Measurements from ENCODE around the gene CMSS1.
A peak's percentile ranks its signal among the peaks of the same experiment; 100 is the strongest.

CMSS1 gene

DNA sequence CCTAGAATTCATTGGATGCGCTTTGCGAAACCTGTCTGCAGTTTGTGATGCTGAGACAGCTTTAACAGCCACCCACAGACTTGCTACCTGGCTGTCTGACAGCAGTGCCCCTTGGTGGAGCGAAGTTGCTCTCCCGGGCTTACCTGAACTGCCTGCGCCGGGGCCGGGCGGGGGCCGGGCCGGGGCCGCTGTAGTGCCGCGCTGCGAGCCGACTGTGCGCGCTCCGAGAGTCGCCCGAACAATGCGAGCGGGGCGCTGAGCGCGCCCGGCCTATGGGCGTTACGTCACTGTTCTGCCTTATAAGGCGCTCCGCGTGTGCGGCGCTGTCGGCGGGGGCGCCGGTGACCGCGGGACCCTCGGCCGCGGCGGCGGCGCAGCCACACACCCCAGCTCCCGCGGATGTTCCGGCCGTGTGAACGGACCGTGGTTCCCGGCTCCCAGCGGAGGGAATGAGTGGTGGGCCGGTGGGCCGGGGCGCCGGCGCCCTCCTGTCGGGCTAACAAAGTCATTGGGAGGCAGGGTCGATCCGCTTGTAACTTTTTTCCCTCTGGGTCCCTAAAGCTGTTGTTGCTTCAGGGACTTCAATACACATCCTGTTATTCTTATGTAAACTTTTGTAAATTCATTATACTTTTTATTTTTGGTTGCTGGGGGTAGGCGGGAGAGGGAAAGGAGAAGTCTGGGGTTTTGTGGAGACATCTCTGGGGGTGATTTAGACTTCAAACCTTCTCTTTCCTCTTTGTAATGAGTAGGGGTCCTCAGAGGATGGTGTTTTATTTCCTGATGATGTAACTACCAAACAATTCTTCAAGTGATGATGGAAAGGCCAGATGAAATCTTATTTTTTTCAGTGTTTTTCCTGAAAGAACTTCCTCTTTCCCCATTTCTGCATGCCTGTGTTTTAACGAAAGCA is 58.5 kb downstream of the CMSS1 start:
- DNase-seq: peak; percentile 80

- no peak for DNase-seq
Observed at GRCh38 chr3:99877031-99877579, 59.4 kb downstream of the CMSS1 start.

- DNase-seq: no peak
Observed at GRCh38 chr3:99878005-99878404, 60.3 kb downstream of the CMSS1 start.

DNA sequence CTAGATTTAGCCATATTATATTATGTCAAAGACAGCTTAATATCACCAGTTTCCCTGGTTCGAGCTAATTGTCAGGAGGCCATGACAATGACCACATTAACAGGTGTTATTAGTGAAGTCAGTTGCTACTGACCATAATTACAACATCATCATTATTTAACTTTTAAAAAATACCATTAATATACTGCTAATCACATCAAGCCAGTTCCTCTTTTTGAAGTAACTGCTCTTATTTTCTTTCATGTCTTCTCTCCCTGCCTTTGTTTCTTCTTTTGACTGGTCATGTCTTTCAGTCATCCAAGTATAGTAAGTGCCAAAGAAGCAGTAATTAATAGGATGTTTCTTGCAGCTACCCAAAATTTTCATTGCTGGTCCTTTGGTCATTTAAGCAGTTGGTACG is 61.6 kb downstream of the CMSS1 start:
- DNase-seq: no peak

- DNase-seq: no peak
Observed at GRCh38 chr3:99881121-99881524, 63.5 kb downstream of the CMSS1 start.

GRCh38 chr3:99882436-99883137 is 64.9 kb downstream of the CMSS1 start:
- no peak for DNase-seq

DNA sequence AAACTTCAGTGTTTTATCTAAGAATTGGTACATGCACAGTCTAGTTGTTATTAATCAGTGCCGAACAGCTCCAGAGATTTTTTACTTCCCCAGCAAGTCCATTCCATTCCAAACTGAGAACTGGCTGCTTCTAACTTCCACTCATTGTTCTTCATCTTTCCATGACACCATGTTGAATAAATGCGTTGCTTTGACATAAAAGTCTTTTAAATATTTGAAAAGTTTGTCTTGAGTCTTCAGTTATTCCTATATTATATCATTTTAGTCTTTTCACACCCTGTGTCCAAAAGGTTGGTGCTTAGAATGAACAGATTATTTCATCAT is 65.4 kb downstream of the CMSS1 start:
- DNase-seq: no peak

DNA sequence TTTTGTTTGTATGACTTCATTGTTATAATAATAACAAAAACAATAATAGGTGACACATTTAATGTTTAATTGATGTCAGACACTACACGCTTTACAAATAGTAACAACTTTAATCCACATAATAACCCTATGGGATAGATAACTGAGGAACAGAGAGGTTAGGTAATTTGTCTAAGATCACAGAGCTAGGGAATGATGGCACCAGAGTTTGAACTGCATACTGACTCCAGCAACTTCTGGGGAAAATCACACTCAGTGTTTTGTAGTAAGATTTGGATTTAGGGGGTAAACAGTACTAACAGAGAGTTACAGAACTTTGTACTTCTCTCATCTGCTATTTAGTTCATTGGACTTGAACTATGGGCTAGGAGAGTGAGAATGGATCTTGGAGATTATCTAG is 66.0 kb downstream of the CMSS1 start:
- DNase-seq: no peak

DNA sequence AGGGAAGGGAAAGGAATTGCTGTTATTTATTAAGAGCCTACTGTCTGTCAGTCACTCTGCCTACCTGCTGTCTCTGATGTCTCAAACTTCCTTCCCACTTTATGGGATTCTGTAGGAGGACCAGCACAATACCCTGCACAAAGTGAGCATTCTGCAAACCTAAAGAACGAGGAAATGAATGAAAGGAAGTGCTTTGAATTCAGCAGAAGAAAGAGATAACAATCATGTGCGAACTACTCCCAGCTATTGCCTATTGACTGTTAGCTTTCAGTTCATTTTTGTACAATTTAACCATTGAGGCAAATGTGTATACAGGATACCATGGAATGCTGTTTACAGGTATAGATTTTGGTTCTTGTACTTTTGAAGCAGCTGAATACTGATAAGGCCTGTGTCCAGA is 66.8 kb downstream of the CMSS1 start:
- DNase-seq: no peak

- DNase-seq: no peak
Observed at GRCh38 chr3:99885085-99885484, 67.4 kb downstream of the CMSS1 start.

DNA sequence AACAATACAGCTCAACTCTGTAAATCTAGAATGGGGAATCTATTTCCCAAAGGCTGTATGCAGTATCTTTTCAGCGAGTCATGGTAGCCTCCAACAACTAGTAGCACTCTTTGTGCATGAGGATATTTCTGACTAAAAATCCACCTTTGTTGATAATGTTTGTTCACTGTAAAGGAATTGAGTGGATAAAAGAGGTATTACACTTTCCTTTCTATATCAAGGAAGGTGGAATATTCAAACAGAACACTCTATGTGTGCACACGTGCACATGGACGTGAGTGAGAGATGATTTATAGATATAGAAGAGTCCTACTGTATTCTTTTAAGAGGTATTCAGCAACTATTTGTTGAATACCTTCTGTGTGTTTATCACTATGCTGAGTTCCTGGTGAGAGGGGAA is 68.2 kb downstream of the CMSS1 start:
- DNase-seq: no peak

DNA sequence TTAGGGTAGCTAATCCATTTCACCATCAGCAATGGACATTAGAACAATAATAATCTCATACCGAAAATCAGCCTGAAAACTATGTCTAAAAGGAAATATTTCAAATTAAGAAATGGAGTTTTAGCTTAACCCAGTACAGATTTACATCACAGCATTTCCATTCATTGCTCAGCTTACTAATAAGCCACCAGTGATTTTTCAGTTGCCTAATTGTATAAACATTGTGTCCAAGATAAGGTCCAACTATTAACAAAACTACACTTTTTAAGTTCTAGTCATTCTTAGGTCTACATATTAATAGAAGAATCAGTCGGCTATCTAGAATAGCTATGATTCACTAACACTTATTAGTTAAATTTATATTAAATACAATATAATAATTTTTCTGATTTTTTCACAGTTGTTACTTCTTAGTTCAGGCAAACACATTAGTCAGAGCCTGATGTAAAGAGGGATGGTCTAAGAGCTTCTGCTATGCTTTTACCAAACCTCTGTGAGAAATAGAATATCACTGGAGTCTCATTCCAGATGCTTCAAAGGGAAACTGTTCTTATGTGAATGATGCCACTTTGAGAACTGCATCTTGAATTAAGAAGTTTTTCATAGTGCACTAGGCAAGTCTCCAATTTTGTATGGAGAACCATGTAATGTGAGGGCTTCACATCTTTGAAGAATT is 74.1 kb downstream of the CMSS1 start:
- DNase-seq: no peak

DNA sequence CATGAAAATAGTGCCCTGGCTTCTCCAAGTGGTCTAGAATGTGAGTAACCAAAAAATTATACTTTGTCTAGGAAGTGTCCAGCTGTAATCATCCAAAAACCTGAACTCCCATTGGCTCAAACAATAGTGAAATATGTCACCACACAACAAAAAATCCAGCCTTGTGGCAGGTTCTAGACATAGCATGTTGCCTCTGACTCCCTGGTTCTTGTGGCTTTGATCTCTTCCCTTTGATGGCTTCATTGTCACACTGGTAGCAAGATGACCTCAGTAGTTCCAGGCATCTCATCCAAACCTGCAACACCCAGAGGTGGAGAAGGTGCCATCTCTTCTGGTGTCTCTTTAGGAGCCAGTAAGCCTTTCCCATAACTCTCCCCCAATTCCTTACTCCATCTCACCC is 74.7 kb downstream of the CMSS1 start:
- DNase-seq: no peak

DNA sequence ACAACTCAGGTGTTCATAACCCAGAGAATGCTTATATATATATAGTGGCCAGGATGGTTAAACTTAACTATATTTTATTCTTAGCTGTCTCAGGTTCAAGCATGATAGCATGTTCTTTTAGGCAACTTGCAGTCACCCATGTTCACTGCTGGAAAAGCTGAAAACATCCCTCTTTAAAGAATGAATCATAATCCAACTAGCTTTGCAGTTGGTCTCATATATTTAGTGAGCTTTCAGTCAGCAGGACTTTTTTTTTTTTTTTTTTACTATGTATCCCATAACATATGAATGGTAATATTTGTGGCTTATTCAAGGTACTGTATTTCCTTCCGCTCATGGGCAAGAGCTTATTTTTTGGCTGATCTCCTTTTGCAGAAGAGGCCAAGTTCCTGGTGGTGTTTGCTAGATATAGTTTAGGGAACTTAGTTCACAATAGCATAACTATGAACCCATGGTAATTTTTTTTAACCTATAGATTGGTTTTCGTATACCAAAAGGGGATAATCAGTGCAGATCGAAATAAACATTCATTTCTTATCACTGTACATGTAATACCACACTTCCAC is 77.6 kb downstream of the CMSS1 start:
- DNase-seq: no peak

- no peak for DNase-seq
Observed at GRCh38 chr3:99895703-99896441, 78.2 kb downstream of the CMSS1 start.

- no peak for DNase-seq
Observed at GRCh38 chr3:99896482-99896881, 78.8 kb downstream of the CMSS1 start.

- DNase-seq: no peak
Observed at GRCh38 chr3:99899603-99900002, 81.9 kb downstream of the CMSS1 start.

DNA sequence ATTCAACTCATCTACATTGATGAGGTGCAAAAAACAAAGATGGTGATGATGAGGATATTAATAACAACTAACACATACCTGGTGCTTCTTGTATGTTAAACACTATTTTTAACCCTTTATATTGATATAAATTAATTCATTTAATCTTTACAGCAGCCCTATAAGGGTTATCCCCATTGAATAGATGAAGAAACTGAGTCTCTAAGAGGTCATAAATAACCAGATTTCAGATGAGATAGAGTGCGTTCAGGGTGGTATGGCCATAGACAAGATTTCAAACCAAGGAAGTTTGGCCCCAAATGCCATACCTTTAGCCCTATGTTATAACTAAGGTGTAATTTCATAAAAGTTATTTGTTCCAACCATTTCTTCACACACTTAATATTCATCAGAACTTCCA is 82.6 kb downstream of the CMSS1 start:
- no peak for DNase-seq

GRCh38 chr3:99901200-99901926 is 83.7 kb downstream of the CMSS1 start:
- DNase-seq: no peak

- DNase-seq: no peak
Observed at GRCh38 chr3:99902091-99902490, 84.4 kb downstream of the CMSS1 start.

- no peak for DNase-seq
Observed at GRCh38 chr3:99903869-99904268, 86.2 kb downstream of the CMSS1 start.
